K562 (cell line): ENCODE results near the gene SLC25A26. TPM values are rescaled to one million over a fixed set of nuclear protein-coding genes. Genes with fewer than 3 reads are reported as not detected.

ENCODE experiments used
- ATAC-seq: fragments of 200-7000 bp; cut with Tn5 transposase; 3 replicates; pipeline ENCODE4 v1.9.1; 2020; ENCODE audit warnings: moderate library complexity
- BruUV-seq: library from RNA; stranded (reverse); fragments of 400-500 nt; replicated peaks from 2 replicates; lab custom pipeline; 2021; lab: Mats Ljungman, UMichigan
- CTCF ChIA-PET: fragments of 300-600 bp; formaldehyde crosslinking; extraction: SDS; loops from one replicate; lab custom pipeline; 2021; ENCODE audit warnings: low intra/inter-chr PET ratio; lab: Yijun Ruan, JAX
- POLR2A ChIA-PET: fragments of 300-600, 350-650 bp; sonication (Branson Sonifier 250); formaldehyde crosslinking; extraction: SDS; loops from one replicate; lab custom pipeline; 2021; ENCODE audit warnings: antibody characterized with exemption, inconsistent platforms; lab: Yijun Ruan, JAX
- DNase-seq, 4 experiments: peaks; one replicate each; pipeline versions ENCODE4 v3.0.0 to v3.0.0-alpha.2; 2011 to 2018; ENCODE audit warnings: low spot score in 3 of 4, mixed read lengths in 3 of 4; ENCODE audit errors: extremely low read depth in 1 of 4
- FAIRE-seq: peaks from 2 replicates; lab custom pipeline; 2011; peaks lifted over from hg19 to GRCh38; lab: Jason Lieb, UNC
- H2AFZ ChIP-seq: 2 replicates; pipeline ENCODE4 v1.6.0; 2011; ENCODE audit warnings: low read depth, low read length, control low read depth, inconsistent platforms
- H3K27ac ChIP-seq: fragments of 200-600 bp; 3 replicates; pipeline ENCODE4 v1.8.0; 2011; ENCODE audit warnings: low read depth, mild to moderate bottlenecking, control low read depth, inconsistent platforms, low read length, moderate library complexity, mixed read lengths; ENCODE audit errors: extremely low read depth
- H3K27me3 ChIP-seq, 2 experiments: fragments of 300-600 bp in 1 of 2; 2 replicates in 1 of 2; 3 replicates in 1 of 2; pipeline versions ENCODE4 v1.6.0 to v1.8.0; 2011; ENCODE audit warnings: inconsistent platforms in 2 of 2, low read length in 2 of 2, mild to moderate bottlenecking in 1 of 2, mixed read lengths in 1 of 2, moderate library complexity in 1 of 2; ENCODE audit not compliant: control insufficient read depth in 2 of 2, insufficient read depth in 2 of 2
- H3K36me3 ChIP-seq: fragments of 300-600 bp; 3 replicates; pipeline ENCODE4 v1.8.0; 2011; ENCODE audit warnings: mild to moderate bottlenecking, low read length, inconsistent platforms; ENCODE audit not compliant: control insufficient read depth, insufficient read depth
- H3K4me1 ChIP-seq, 2 experiments: fragments of 200-600 bp in 1 of 2; replicated peaks in 1 of 2; 2 replicates in 1 of 2; 3 replicates in 1 of 2; pipeline versions ENCODE4 v1.5.1 to v1.8.0; 2011; ENCODE audit warnings: inconsistent platforms in 2 of 2, low read length in 2 of 2, mild to moderate bottlenecking in 1 of 2, mixed read lengths in 1 of 2, moderate library complexity in 1 of 2; ENCODE audit not compliant: control insufficient read depth in 2 of 2, insufficient read depth in 2 of 2
- H3K4me2 ChIP-seq: 2 replicates; pipeline ENCODE4 v1.6.1; 2011; ENCODE audit warnings: low read length, control low read depth, inconsistent platforms, mixed read lengths; ENCODE audit not compliant: insufficient read depth
- H3K4me3 ChIP-seq: fragments of 200-600 bp; sonication (generic), shearing (Covaris generic); 2 replicates; pipeline ENCODE4 v1.5.1; 2016; ENCODE audit warnings: control low read depth, inconsistent platforms
- H3K79me2 ChIP-seq: fragments of 200-600 bp; 3 replicates; pipeline ENCODE4 v1.8.0; 2011; ENCODE audit warnings: low read length, inconsistent platforms; ENCODE audit not compliant: control insufficient read depth, insufficient read depth
- H3K9ac ChIP-seq, 2 experiments: 2 replicates each; pipeline versions ENCODE4 v1.6.0 to v1.6.1; 2011; ENCODE audit warnings: low read depth in 2 of 2, low read length in 2 of 2, control low read depth in 1 of 2, inconsistent platforms in 1 of 2, mild to moderate bottlenecking in 1 of 2, mixed read lengths in 1 of 2; ENCODE audit not compliant: insufficient read depth in 1 of 2
- H3K9me1 ChIP-seq: one replicate; pipeline ENCODE4 v1.6.0; 2011; ENCODE audit warnings: inconsistent platforms, mild to moderate bottlenecking, low read length, moderate library complexity; ENCODE audit not compliant: control insufficient read depth, insufficient read depth
- H3K9me3 ChIP-seq: replicated peaks from 2 replicates; pipeline ENCODE4 v1.5.1; 2011; ENCODE audit warnings: low read depth, low read length, inconsistent platforms; ENCODE audit not compliant: control insufficient read depth, insufficient read depth
- H4K20me1 ChIP-seq: replicated peaks from 2 replicates; pipeline ENCODE4 v1.6.1; 2011; ENCODE audit warnings: low read length, inconsistent platforms, mixed read lengths; ENCODE audit not compliant: control insufficient read depth, insufficient read depth
- DMBX1 ChIP-seq: fragments of 250-450 bp; sonication (Bioruptor Pico); IDR thresholded peaks from 2 replicates; pipeline ENCODE4 v1.8.0; 2022; ENCODE audit warnings: inconsistent platforms, mild to moderate bottlenecking, moderate library complexity, borderline replicate concordance
- FOXM1 ChIP-seq, 2 experiments: fragments of 450-650 bp in 1 of 2; sonication (generic) in 1 of 2; formaldehyde crosslinking in 1 of 2; IDR thresholded peaks; 2 replicates each; pipeline versions ENCODE4 v1.6.1 to v1.9.0; 2017 to 2022; ENCODE audit warnings: low read depth in 2 of 2, mild to moderate bottlenecking in 2 of 2, missing genetic modification reagents in 1 of 2, moderate library complexity in 1 of 2
- GATAD2A ChIP-seq: fragments of 450-650 bp; IDR thresholded peaks from 2 replicates; pipeline ENCODE4 v1.6.1; 2017
- MBD1 ChIP-seq: fragments of 250-450 bp; sonication (Bioruptor Pico); IDR thresholded peaks from 2 replicates; pipeline ENCODE4 v1.8.0; 2022; ENCODE audit warnings: inconsistent platforms
- MYNN ChIP-seq, 2 experiments: sonication (generic); formaldehyde crosslinking in 1 of 2; IDR thresholded peaks; 2 replicates each; pipeline versions ENCODE4 v1.5.0 to v1.6.1; 2016 to 2020; ENCODE audit warnings: antibody characterized with exemption in 1 of 2, missing genetic modification reagents in 1 of 2
- YY1 ChIP-seq, 3 experiments: IDR thresholded peaks; 2 replicates each; pipeline ENCODE4 v1.6.1; 2011; ENCODE audit warnings: low read length in 2 of 3, mild to moderate bottlenecking in 2 of 3, moderate library complexity in 2 of 3, borderline replicate concordance in 1 of 3, control low read depth in 1 of 3, low read depth in 1 of 3; ENCODE audit not compliant: insufficient read depth in 3 of 3, insufficient replicate concordance in 2 of 3, control insufficient read depth in 1 of 3, insufficient read length in 1 of 3; ENCODE audit errors: extremely low read depth in 1 of 3
- WGBS: fragments of 100-300 bp; shearing (Covaris generic); methylation state at CpG from one replicate; pipeline ENCODE4 v1.1.6; 2016; ENCODE audit warnings: low coverage, mixed read lengths; ENCODE audit not compliant: insufficient coverage; ENCODE audit errors: missing lambda C conversion rate; 5-methylcytosine and 5-hydroxymethylcytosine counted together
- in situ Hi-C: fragments of 300-500 bp; cut with MboI; formaldehyde crosslinking; loops from 4 replicates; pipeline ENCODE4 v1.15.0; 2018; ENCODE audit warnings: inconsistent platforms, mixed read lengths
- intact Hi-C: fragments of 100-400 bp; cut with micrococcal nuclease; formaldehyde crosslinking; loops from 2 replicates; pipeline ENCODE4 v1.14.2; 2022
- polyA plus RNA-seq, 8 experiments: library from polyadenylated mRNA; depleted of rRNA in 4 of 8; stranded (reverse) in 5 of 8; unstranded in 3 of 8; fragments of >200 nt; fragmentation: Nextera tagmentation in 2 of 8; fragmentation: Illumina TruSeq in 1 of 8; extraction: Ambion mirVana in 2 of 8; extraction: Trizol in 1 of 8; gene quantifications; 2 replicates each; pipeline versions ENCODE4 v1.2.1 to v1.2.3, GENCODE V29; 2011 to 2014; ENCODE audit warnings: inconsistent platforms in 1 of 8, missing spikeins in 1 of 8
- total RNA-seq, 7 experiments: library from RNA; depleted of rRNA in 6 of 7; stranded (reverse); fragments of >200 nt in 6 of 7; fragmentation: Illumina TruSeq in 2 of 7; extraction: Trizol in 2 of 7; gene quantifications; 2 replicates each; pipeline versions ENCODE4 v1.2.1 to v1.2.3, GENCODE V29; 2011 to 2021; ENCODE audit warnings: low replicate concordance in 1 of 7

SLC25A26 gene
- total and polyA plus RNA-seq, 9 of the 15 experiments (the other 6 are each of a cell fraction or from before 2014, with no cell fraction given): 7.2 to 29.1 (median 12.6) TPM

- TF ChIP-seq MBD1 (CRISPR knock-in tag) (no peak), YY1 (IDR thresholded peaks at IDR 0.05; ENCODE audit: borderline replicate concordance in 1 of 3, control insufficient read depth in 1 of 3, extremely low read depth in 1 of 3, insufficient read depth in 3 of 3, insufficient read length in 1 of 3, insufficient replicate concordance in 2 of 3, low read depth in 1 of 3, low read length in 2 of 3) (no peak), MYNN (IDR thresholded peaks at IDR 0.05) (no peak), MYNN (CRISPR knock-in tag; IDR thresholded peaks at IDR 0.05) (no peak)
These were observed 118.1 kb downstream of the SLC25A26 start (continued) for GRCh38 chr3:66338927-66339326.

GRCh38 chr3:66342717-66343356 is 122.0 kb downstream of the SLC25A26 start:
- no peak for DNase-seq
- no peak for ATAC-seq
- H3K9me3 ChIP-seq: no peaks in the 10 kb centered on the region
- 44% methylated on average over 8 of the region's 8 CpGs for WGBS
- H4K20me1 ChIP-seq: no peaks in the 10 kb centered on the region
- H2AFZ ChIP-seq: no peak overlapping the region
- no peaks in the 10 kb centered on the region for H3K36me3 ChIP-seq
- in situ Hi-C loops: no loop called here
- no peaks in the 10 kb centered on the region for H3K9me1 ChIP-seq
- no peak overlapping the region for H3K27ac ChIP-seq
- no peak overlapping the region for H3K4me3 ChIP-seq
- POLR2A ChIA-PET: interaction anchor here (0.6 to 0.7 kb wide), 2 partner anchors 12 to 137 kb away, joined by 3 to 4 read pairs; no protein-coding TSS in a partner anchor
- no peak overlapping the region for H3K4me2 ChIP-seq
- no peaks in the 10 kb centered on the region for H3K27me3 ChIP-seq
- H3K9ac ChIP-seq: no peak overlapping the region
- intact Hi-C loops: no loop called here
- no peaks in the 10 kb centered on the region for H3K4me1 ChIP-seq
- CTCF ChIA-PET: no interaction called here
- FAIRE-seq: no peak
- no peaks in the 10 kb centered on the region for H3K79me2 ChIP-seq
- BruUV-seq: no TSS peak
- TF ChIP-seq DMBX1 (CRISPR knock-in tag) (no peak), GATAD2A (no peak), FOXM1 (IDR thresholded peaks at IDR 0.05; ENCODE audit: low read depth) (no peak), FOXM1 (CRISPR knock-in tag; IDR thresholded peaks at IDR 0.05; ENCODE audit: low read depth) (no peak)
